GOT3 (cell line): ENCODE measurements around the gene TBC1D1.
A peak's percentile ranks its signal among the peaks of the same experiment; 100 is the strongest.

ENCODE experiments used
- DNase-seq: peaks from one replicate; lab custom pipeline; 2025; ENCODE audit warnings: mixed read lengths; lab: John Stamatoyannopoulos, UW

Gene TBC1D1

GRCh38 chr4:38049545-38050170 is 158.8 kb downstream of the TBC1D1 start:
- no peak for DNase-seq

GRCh38 chr4:38050560-38051350 is 159.9 kb downstream of the TBC1D1 start:
- DNase-seq, result peak; percentile 1

- DNase-seq, result no peak
These were observed 164.7 kb downstream of the TBC1D1 start for GRCh38 chr4:38055566-38055965.

GRCh38 chr4:38056011-38056685 is 165.3 kb downstream of the TBC1D1 start:
- DNase-seq, result no peak

- DNase-seq, result no peak
These were observed 167.3 kb downstream of the TBC1D1 start for GRCh38 chr4:38058151-38058550.

GRCh38 chr4:38060829-38061431 is 170.0 kb downstream of the TBC1D1 start:
- no peak for DNase-seq

GRCh38 chr4:38062088-38062775 is 171.3 kb downstream of the TBC1D1 start:
- peak; percentile 50 for DNase-seq

- no peak for DNase-seq
These were observed 171.9 kb downstream of the TBC1D1 start for GRCh38 chr4:38062776-38063097.

GRCh38 chr4:38065176-38065575 is 174.3 kb downstream of the TBC1D1 start:
- no peak for DNase-seq

- DNase-seq, result no peak
These were observed 175.0 kb downstream of the TBC1D1 start for GRCh38 chr4:38065900-38066299.

- DNase-seq, result no peak
These were observed 176.6 kb downstream of the TBC1D1 start for GRCh38 chr4:38067499-38067898.

- no peak for DNase-seq
These were observed 177.2 kb downstream of the TBC1D1 start for GRCh38 chr4:38068107-38068506.

GRCh38 chr4:38069271-38069760 is 178.4 kb downstream of the TBC1D1 start:
- no peak for DNase-seq

- no peak for DNase-seq
These were observed 181.0 kb downstream of the TBC1D1 start for GRCh38 chr4:38071801-38072431.

- DNase-seq, result no peak
These were observed 181.7 kb downstream of the TBC1D1 start for GRCh38 chr4:38072578-38072977.

- DNase-seq, result no peak
These were observed 182.8 kb downstream of the TBC1D1 start for GRCh38 chr4:38073596-38074234.

GRCh38 chr4:38075370-38076152 is 184.7 kb downstream of the TBC1D1 start:
- no peak for DNase-seq

GRCh38 chr4:38076153-38076669 is 185.3 kb downstream of the TBC1D1 start:
- no peak for DNase-seq

- DNase-seq, result no peak
These were observed 187.1 kb downstream of the TBC1D1 start for GRCh38 chr4:38077791-38078489.
